ENCODE data around the gene HACD4. TPM values are rescaled to one million over a fixed set of nuclear protein-coding genes. Genes with fewer than 3 reads are reported as not detected.

HACD4 gene
- total and polyA plus RNA-seq, 9 donors: 2.6 to 5.2 (median 3.7) TPM

DNA sequence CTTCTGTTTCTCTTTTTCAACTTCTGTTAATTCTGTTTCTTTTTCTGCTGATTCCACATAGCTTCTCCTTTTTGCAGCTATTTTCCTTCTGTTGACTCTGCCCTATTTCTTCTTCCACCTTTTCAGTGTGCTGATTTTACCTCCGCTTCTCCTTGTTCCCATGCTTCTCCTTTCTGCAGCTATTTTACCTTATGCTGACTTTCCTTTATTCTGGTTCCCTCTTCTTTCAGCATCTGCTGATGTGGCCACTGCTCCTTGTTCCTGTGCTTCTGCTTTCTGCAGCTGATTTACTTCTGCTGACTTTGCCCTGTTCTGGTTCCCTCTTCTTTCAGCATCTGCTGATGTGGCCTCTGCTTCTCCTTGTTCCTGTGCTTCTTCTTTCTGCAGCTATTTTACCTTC is 58.8 kb downstream of the HACD4 start:
- DNase-seq: no peak
- H3K9me3 ChIP-seq: no peaks in the 10 kb centered on the region
- no peak for TF ChIP-seq POLR2A (IDR thresholded peaks at IDR 0.05)
- TF ChIP-seq, protein P1, sequence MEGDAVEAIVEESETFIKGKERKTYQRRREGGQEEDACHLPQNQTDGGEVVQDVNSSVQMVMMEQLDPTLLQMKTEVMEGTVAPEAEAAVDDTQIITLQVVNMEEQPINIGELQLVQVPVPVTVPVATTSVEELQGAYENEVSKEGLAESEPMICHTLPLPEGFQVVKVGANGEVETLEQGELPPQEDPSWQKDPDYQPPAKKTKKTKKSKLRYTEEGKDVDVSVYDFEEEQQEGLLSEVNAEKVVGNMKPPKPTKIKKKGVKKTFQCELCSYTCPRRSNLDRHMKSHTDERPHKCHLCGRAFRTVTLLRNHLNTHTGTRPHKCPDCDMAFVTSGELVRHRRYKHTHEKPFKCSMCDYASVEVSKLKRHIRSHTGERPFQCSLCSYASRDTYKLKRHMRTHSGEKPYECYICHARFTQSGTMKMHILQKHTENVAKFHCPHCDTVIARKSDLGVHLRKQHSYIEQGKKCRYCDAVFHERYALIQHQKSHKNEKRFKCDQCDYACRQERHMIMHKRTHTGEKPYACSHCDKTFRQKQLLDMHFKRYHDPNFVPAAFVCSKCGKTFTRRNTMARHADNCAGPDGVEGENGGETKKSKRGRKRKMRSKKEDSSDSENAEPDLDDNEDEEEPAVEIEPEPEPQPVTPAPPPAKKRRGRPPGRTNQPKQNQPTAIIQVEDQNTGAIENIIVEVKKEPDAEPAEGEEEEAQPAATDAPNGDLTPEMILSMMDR (IDR thresholded peaks at IDR 0.05): no peak
- TF ChIP-seq EP300 (IDR thresholded peaks at IDR 0.05): no peak
- H3K4me3 ChIP-seq: no peak overlapping the region
- H3K36me3 ChIP-seq: no peaks in the 10 kb centered on the region
- intact Hi-C loops (cut with DNase I): no loop called here
- H3K27ac ChIP-seq: no peak overlapping the region
- H3K4me1 ChIP-seq (ENCODE audit: insufficient read depth): no peaks in the 10 kb centered on the region
- WGBS, 3 donors: 96 to 97% (median 96%) methylated on average over 1 of the region's 1 CpG
- no peaks in the 10 kb centered on the region for H3K27me3 ChIP-seq

DNA sequence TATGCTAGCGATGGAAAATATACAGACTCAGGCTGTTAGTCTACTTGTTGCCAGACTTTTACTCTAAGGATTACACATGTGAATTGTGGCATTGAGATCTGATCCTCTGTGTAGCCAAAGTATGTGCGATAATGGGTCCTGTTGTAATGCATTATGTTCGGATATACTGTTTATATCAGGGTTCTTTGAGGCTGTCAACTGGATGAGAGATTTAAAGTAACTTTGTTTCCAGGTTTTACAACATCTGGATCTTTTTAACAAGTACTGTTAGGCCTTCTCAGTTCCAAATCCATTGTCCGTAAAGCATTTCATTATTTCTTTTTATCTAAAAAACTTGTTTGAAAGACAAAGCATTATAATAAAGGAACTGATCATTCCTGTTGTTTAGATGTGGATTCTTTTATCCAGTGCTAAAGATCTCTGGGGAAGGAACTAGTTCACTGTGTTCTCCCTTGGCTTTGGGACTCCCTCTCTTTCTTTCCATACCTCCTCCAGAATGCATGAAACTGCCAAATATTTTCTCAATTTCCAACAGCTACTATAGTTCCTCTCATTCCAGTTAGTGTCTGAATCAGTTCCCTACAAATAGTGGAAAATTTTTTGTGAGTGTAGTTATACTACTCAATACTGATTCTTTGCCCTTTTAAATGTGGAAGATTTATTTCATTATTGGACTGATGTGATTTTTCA is 68.8 kb downstream of the HACD4 start:
- H3K27ac ChIP-seq: no peak overlapping the region
- no peaks in the 10 kb centered on the region for H3K4me1 ChIP-seq (ENCODE audit: insufficient read depth)
- H3K9me3 ChIP-seq: no peaks in the 10 kb centered on the region
- no peak overlapping the region for H3K4me3 ChIP-seq
- no peak for TF ChIP-seq POLR2A (IDR thresholded peaks at IDR 0.05)
- no peaks in the 10 kb centered on the region for H3K27me3 ChIP-seq
- 58 to 87% (median 80%) methylated on average over 4 of the region's 4 CpGs for WGBS, 3 donors
- DNase-seq: no peak
- intact Hi-C loops (cut with DNase I): no loop called here
- no peaks in the 10 kb centered on the region for H3K36me3 ChIP-seq

- Histone ChIP-seq H3K9me3 (no peaks in the 10 kb centered on the region), H3K4me1 (ENCODE audit: insufficient read depth) (no peaks in the 10 kb centered on the region), H3K27ac (no peak overlapping the region), H3K27me3 (no peaks in the 10 kb centered on the region), H3K4me3 (no peak overlapping the region), H3K36me3 (no peaks in the 10 kb centered on the region)
- no peak for DNase-seq
- intact Hi-C loops (cut with DNase I): no loop called here
- TF ChIP-seq POLR2A (IDR thresholded peaks at IDR 0.05) (no peak), EP300 (IDR thresholded peaks at IDR 0.05) (no peak)
- TF ChIP-seq, protein P1 (IDR thresholded peaks at IDR 0.05): no peak
- 92 to 99% (median 97%) methylated on average over 2 of the region's 2 CpGs for WGBS, 3 donors
These were observed 80.7 kb downstream of the HACD4 start for GRCh38 chr9:20950707-20951106.

Other genes with a start within 250 kb of the HACD4 start
- gene IFNB1, start 46.3 kb upstream of the HACD4 start, total RNA-seq: not detected
- not detected for gene IFNB1, start 46.3 kb upstream of the HACD4 start, polyA plus RNA-seq
- not detected for gene IFNW1, start 110.2 kb upstream of the HACD4 start, total RNA-seq
- gene IFNW1, start 110.2 kb upstream of the HACD4 start, polyA plus RNA-seq: not detected
- not detected for gene IFNA21, start 135.0 kb upstream of the HACD4 start, total RNA-seq
- not detected for gene IFNA21, start 135.0 kb upstream of the HACD4 start, polyA plus RNA-seq
- gene IFNA4, start 155.9 kb upstream of the HACD4 start, total RNA-seq: not detected
- gene IFNA4, start 155.9 kb upstream of the HACD4 start, polyA plus RNA-seq: not detected
- gene IFNA7, start 170.6 kb upstream of the HACD4 start, total RNA-seq: not detected
- not detected for gene IFNA7, start 170.6 kb upstream of the HACD4 start, polyA plus RNA-seq
- not detected for gene IFNA10, start 175.5 kb upstream of the HACD4 start, total RNA-seq
- gene IFNA10, start 175.5 kb upstream of the HACD4 start, polyA plus RNA-seq: not detected
- not detected for gene IFNA16, start 185.7 kb upstream of the HACD4 start, total RNA-seq
- not detected for gene IFNA16, start 185.7 kb upstream of the HACD4 start, polyA plus RNA-seq
- gene IFNA17, start 196.6 kb upstream of the HACD4 start, total RNA-seq: not detected
- gene IFNA17, start 196.6 kb upstream of the HACD4 start, polyA plus RNA-seq: not detected
- gene IFNA14, start 208.4 kb upstream of the HACD4 start, total RNA-seq: not detected
- gene IFNA14, start 208.4 kb upstream of the HACD4 start, polyA plus RNA-seq: not detected

All from ovary (tissue), 9 donors.